GM21447 (cell line): Measurements from ENCODE around the gene FGF12.

ENCODE experiments used
- ATAC-seq: cut with Tn5 transposase; IDR thresholded peaks from one replicate; pipeline ENCODE4 v1.9.1; 2021; ENCODE audit not compliant: unreplicated experiment

FGF12 gene

GRCh38 chr3:192277477-192277876 lies 449.9 kb downstream of the FGF12 start:
- no peak for ATAC-seq

GRCh38 chr3:192275741-192276355 lies 451.5 kb downstream of the FGF12 start:
- ATAC-seq = no peak

DNA sequence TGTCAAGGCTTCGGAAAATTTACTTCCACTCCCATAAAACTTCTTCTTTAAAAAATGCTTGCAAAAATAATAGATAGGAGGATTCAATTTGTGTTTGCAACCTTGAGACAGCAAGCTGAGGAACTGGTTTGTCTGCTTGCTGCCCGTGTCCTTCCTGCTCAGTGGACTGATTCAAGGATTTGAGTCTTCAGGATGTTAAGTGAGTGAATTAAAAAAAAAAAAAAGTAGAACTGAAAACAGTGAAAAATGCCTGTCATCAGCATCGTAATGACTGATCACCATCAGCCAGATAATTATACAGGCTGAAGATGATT lies 453.7 kb downstream of the FGF12 start:
- ATAC-seq = no peak

GRCh38 chr3:192273001-192273696 lies 454.2 kb downstream of the FGF12 start:
- ATAC-seq = no peak

- no peak for ATAC-seq
Observed at GRCh38 chr3:192262001-192262400, 465.3 kb downstream of the FGF12 start.

- ATAC-seq = no peak
Observed at GRCh38 chr3:192261135-192261534, 466.2 kb downstream of the FGF12 start.

DNA sequence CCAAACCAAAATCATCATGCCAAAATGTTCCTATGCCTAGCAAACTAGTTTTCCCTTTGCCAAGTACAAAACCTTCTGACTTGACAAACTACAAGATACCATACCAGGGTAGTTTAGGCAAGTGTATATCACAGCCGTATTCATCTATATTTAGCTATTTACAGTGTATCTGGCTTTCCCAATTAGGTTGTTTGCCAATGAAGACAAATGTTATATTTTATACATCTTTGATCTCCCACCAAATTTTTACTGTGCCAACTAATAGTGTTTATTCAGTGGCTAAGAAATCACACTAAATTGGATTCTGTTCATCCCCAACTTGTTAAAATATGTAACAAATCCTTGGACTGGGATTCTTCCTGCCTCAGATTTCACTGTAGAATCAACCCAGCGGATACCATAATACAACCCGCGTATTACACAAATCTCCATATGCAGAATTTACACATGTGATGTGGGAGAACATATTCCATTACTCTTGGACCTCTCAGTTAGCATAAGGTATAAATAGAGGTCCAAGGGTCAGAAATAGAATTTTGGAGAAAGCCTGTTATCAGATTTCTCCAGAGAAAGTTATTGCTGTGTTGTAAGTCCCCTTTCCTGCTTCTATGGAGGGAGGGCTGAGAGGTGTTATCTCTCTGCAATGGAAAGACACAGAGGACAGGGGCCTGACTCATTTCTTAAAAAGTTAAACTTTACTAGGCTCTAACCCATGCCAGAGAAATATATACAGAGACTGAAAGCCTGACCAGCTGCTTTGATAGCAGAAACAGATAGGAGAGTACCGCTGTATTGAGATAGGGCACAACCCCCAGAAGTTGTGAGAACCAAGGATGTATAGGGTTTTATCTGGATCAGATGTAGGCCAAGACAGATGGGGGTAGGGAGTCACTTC lies 467.0 kb downstream of the FGF12 start:
- no peak for ATAC-seq

DNA sequence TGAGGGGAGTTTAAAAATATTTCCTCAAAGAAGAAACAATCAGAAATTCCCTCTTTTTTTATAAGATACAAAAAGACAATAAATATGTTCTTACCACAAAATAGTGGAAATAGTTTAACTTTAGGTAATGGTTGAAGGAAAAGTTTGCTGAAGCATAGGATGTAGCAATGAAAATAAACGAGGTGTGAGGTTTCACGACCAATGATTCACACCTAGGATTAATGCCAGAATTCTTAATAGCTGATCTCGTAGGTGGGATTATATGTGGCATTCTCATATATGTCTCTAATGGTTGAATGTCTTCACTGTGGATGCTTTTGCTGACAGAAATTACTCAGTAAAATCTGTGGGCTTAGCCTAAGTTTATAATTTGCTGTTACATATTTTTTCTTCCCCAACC lies 467.7 kb downstream of the FGF12 start:
- ATAC-seq = no peak

GRCh38 chr3:192258721-192259120 lies 468.6 kb downstream of the FGF12 start:
- ATAC-seq = no peak

GRCh38 chr3:192255839-192256238 lies 471.5 kb downstream of the FGF12 start:
- no peak for ATAC-seq

- ATAC-seq = no peak
Observed at GRCh38 chr3:192253138-192253887, 474.0 kb downstream of the FGF12 start.

- no peak for ATAC-seq
Observed at GRCh38 chr3:192249516-192249915, 477.8 kb downstream of the FGF12 start.

GRCh38 chr3:192246847-192247559 lies 480.3 kb downstream of the FGF12 start:
- ATAC-seq = no peak

GRCh38 chr3:192244591-192244990 lies 482.8 kb downstream of the FGF12 start:
- ATAC-seq = no peak

GRCh38 chr3:192239956-192240355 lies 487.4 kb downstream of the FGF12 start:
- ATAC-seq = no peak

GRCh38 chr3:192237992-192238608 lies 489.2 kb downstream of the FGF12 start:
- no peak for ATAC-seq

DNA sequence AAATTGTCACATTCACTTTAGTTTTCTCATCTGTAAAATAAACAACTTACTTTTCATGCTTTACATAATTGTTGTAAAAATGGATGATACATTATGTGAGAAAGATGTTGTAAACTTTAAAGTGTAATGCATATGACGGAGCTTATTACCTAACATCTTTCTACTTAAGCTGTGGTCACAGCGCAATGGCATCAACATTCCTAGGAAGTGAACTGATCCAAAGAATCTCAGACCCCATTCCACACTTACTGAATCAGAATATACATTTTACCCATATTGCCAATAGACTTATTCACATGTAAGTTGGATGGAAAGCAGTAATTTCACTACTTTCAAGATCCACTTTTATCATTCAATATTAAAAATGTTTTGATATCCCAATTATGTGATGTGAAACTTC lies 497.5 kb downstream of the FGF12 start:
- ATAC-seq = no peak

- no peak for ATAC-seq
Observed at GRCh38 chr3:192224634-192225155, 502.6 kb downstream of the FGF12 start.

GRCh38 chr3:192223815-192224214 lies 503.5 kb downstream of the FGF12 start:
- no peak for ATAC-seq

DNA sequence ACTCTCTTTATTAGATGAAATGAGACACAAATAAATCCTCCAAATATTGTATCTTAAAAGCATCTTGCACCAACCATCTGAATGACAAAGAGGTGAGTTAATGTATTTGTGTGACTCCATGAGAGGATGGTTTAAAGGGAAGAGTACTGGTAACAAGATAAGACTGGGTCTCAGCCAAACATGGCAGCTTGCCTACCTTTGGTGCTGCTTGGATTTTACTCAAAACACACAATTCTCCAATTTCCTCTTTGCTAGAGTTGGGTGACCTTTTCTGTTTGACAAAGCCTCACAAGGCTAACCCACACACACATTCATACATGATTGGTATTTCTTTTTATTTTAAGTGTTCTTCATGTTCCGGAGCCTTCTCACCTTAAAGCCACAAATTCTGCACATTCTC lies 506.4 kb downstream of the FGF12 start:
- ATAC-seq = no peak
